GM12875 (cell line): Measurements from ENCODE around the gene SCNN1B.

Source experiments
- H3K4me3 ChIP-seq: one replicate; pipeline ENCODE4 v1.5.1; 2011; ENCODE audit warnings: low read depth, low read length, control low read depth
- CTCF ChIP-seq: IDR thresholded peaks from 2 replicates; pipeline ENCODE4 v1.5.1; 2011; ENCODE audit warnings: low read depth, mild to moderate bottlenecking, control low read depth, inconsistent platforms, low read length, moderate library complexity, borderline replicate concordance; ENCODE audit not compliant: insufficient read depth

The SCNN1B gene

GRCh38 chr16:23354246-23354645, 52.1 kb downstream of the SCNN1B start:
- no peak overlapping the region for H3K4me3 ChIP-seq
- TF ChIP-seq CTCF, result no peak

DNA sequence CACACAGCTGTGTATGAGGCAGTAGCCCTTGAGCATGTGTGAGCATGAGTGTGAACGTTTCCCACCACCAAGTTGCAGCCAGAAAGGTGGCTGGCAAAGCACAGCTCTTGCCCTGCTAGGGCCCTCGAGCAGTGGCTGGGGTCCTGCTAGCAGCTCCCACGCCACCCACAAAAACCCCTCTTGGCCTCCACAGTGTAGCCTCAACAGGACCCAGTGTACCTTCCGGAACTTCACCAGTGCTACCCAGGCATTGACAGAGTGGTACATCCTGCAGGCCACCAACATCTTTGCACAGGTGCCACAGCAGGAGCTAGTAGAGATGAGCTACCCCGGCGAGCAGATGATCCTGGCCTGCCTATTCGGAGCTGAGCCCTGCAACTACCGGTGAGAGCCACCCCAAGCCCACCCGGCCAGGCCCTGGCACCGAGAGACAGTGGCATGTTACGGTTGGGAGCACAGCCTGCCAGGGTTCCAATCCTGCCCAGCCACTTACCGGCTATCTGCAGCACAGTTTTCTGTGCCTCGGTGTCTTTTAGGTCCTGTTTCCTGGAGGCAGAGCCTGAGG, 53.1 kb downstream of the SCNN1B start:
- no peak for TF ChIP-seq CTCF
- H3K4me3 ChIP-seq, result no peak overlapping the region

- no peak overlapping the region for H3K4me3 ChIP-seq
- TF ChIP-seq CTCF, result no peak
These were observed 54.8 kb downstream of the SCNN1B start for GRCh38 chr16:23356941-23357340.

DNA sequence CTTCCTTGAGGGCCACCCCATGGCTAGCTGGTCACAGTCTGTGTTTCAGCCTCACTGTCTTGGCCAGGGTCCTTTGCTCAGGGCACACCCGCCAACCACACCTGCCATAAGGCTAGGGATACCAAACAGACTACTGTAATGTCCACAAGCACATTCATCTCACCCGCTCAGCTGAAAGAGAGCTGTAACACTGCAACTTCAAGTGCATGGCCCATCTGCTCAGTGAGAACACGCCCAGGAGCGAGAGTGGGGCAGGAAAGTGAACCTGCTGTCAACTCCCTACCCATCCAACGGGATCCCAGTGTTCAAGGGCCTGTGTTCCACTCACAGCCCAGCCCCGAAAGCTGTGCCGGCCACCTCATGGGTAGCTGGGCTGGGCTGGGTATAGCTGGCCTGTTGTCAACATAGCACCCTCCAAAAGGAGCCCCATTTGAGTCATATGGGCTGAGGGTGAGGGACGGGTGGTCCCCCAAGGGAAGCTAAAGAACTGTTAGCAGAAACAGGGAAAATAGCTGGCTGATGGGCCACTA, 55.7 kb downstream of the SCNN1B start:
- no peak for TF ChIP-seq CTCF
- H3K4me3 ChIP-seq, result no peak overlapping the region

GRCh38 chr16:23359092-23359760, 57.1 kb downstream of the SCNN1B start:
- TF ChIP-seq CTCF, result no peak
- H3K4me3 ChIP-seq, result no peak overlapping the region

GRCh38 chr16:23362460-23363317, 60.6 kb downstream of the SCNN1B start:
- no peak overlapping the region for H3K4me3 ChIP-seq
- TF ChIP-seq CTCF, result no peak
